HCT116 (cell line): ENCODE measurements around the gene TTL.

Experiments
- CBX3 ChIP-seq: IDR thresholded peaks from 2 replicates; pipeline ENCODE4 v1.6.1; 2012; ENCODE audit warnings: low read depth
- CEBPB ChIP-seq: IDR thresholded peaks from 2 replicates; pipeline ENCODE4 v1.6.1; 2012; ENCODE audit warnings: low read depth
- CTCF ChIP-seq, 3 experiments: fragments of 200-600 bp in 1 of 3; sonication (generic) in 1 of 3; IDR thresholded peaks in 2 of 3; conservative IDR thresholded peaks in 1 of 3; 2 replicates each; pipeline ENCODE4 v1.5.1; 2012 to 2017; ENCODE audit warnings: low read depth in 2 of 3, low read length in 2 of 3, antibody characterized with exemption in 1 of 3, borderline replicate concordance in 1 of 3, control low read depth in 1 of 3, mild to moderate bottlenecking in 1 of 3, mixed read lengths in 1 of 3, mixed run types in 1 of 3, moderate library complexity in 1 of 3; ENCODE audit not compliant: insufficient read depth in 1 of 3
- EZH2 ChIP-seq: fragments of 200-600 bp; sonication (generic); IDR thresholded peaks from 2 replicates; pipeline ENCODE4 v1.6.1; 2017; ENCODE audit warnings: antibody characterized with exemption, mixed run types
- EZH2phosphoT487 ChIP-seq: fragments of 200-600 bp; IDR thresholded peaks from 2 replicates; pipeline ENCODE4 v1.6.1; 2018; ENCODE audit warnings: antibody characterized with exemption, borderline replicate concordance
- POLR2A ChIP-seq: IDR thresholded peaks from 2 replicates; pipeline ENCODE4 v1.7.0; 2011; ENCODE audit warnings: borderline replicate concordance; ENCODE audit not compliant: insufficient read depth, insufficient read length; ENCODE audit errors: extremely low read depth
- POLR2AphosphoS5 ChIP-seq: IDR thresholded peaks from 2 replicates; pipeline ENCODE4 v1.6.1; 2011; ENCODE audit warnings: mild to moderate bottlenecking, low read depth, low read length, moderate library complexity
- RAD21 ChIP-seq: IDR thresholded peaks from 2 replicates; pipeline ENCODE4 v1.6.1; 2012; ENCODE audit warnings: low read depth, mild to moderate bottlenecking
- SIN3A ChIP-seq: IDR thresholded peaks from 2 replicates; pipeline ENCODE4 v1.6.1; 2012; ENCODE audit warnings: low read depth
- SP1 ChIP-seq: IDR thresholded peaks from 2 replicates; pipeline ENCODE4 v1.6.1; 2012; ENCODE audit warnings: low read depth
- TCF7L2 ChIP-seq: IDR thresholded peaks from 2 replicates; pipeline ENCODE4 v1.7.0; 2011; ENCODE audit warnings: borderline replicate concordance, inconsistent platforms; ENCODE audit not compliant: insufficient read depth, insufficient read length; ENCODE audit errors: extremely low read depth
- ZFX ChIP-seq: fragments of 450-650 bp; IDR thresholded peaks from 2 replicates; pipeline ENCODE4 v1.6.1; 2017
- ZNF274 ChIP-seq: fragments of 200-500 bp; sonication (Bioruptor generic); IDR thresholded peaks from 2 replicates; pipeline ENCODE4 v1.6.1; 2014; ENCODE audit warnings: mild to moderate bottlenecking, low read depth, low read length, inconsistent platforms

DNA sequence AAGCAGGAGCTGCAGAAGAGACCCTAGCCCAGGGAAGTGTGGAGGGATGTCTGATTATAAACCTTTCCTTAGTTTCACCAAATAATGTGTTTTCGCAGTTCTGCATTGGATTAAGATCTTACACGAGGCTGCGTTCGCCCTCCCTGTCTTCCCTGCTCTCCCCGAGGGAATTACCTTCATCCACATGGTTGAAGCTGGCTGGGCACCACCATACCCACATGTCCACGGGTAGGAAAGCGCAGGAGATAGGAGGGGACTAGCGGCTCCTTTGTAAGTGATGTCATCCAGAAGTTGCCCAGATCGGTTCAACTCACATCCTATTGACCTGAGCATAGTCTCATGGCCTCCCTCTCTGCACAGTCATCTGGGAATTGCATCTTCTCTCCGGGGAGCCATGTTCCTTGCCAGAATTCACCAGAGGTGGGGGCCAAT, 1.1 kb downstream of the TTL start:
- TF ChIP-seq POLR2AphosphoS5 (no peak), SP1 (no peak), CTCF (IDR thresholded peaks at IDR 0.05 in 2 of 3, conservative IDR thresholded peaks at IDR 0.05 in 1 of 3; ENCODE audit: borderline replicate concordance in 1 of 3, insufficient read depth in 1 of 3, low read depth in 2 of 3, low read length in 2 of 3) (no peak), CEBPB (no peak), CBX3 (no peak), SIN3A (0 out of 2 replicates have a peak, but pooled peaks have one; percentile 39), ZNF274 (no peak), POLR2A (no peak), ZFX (no peak), TCF7L2 (peak; percentile 91), RAD21 (no peak), EZH2 (no peak), EZH2phosphoT487 (no peak)
